ENCODE data around the gene WDR46. TPM values are rescaled to one million over a fixed set of nuclear protein-coding genes. Genes with fewer than 3 reads are reported as not detected.
A peak's percentile ranks its signal among the peaks of the same experiment; 100 is the strongest.

WDR46 gene
- total RNA-seq, 1 donor from 2014 or later, result 36.3 TPM

DNA sequence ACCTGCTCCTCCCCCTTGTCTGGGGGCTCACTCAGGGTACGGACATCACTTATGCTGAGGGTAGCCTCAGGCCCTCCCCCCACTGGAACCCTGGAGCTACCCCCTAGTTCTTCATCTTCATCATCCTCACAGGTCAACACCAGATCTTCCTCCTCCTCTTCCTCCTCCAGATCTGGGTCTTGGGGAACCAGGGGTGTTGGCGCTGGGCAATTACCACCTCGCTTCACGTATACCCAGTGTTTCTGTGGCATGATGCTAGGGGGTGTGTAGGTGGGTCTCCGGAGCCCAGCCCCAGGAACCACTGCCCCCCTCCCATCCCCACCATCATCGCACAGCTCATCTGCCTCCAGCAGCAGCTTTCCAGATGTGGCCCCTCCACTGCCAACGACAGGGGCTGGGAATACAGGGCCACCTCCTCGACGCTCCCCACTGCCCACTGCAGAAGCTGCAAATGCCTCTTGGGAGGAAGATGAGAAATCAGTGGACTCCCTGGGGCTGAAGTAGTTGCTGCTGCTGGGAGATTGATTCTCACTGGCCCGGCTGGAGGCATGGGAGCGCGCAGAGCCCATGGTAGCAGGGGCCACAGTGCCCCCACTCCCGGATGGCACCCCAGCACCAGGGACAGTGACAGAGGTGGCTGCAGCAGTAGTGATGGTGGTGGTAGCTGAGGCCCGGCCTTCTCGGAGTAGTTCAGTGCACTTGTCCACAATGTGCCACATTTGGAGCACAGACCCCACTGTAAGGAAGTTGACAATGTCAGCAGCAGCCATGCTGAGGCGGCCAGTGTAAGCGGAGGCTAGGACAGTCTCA lies 27.0 kb upstream of the WDR46 start:
- Histone ChIP-seq H3K36me3 (peaks cover 0 to 24% of the 10 kb centered on the region in 2 donors), H3K4me3 (no peak overlapping the region), H3K9me3 (no peaks in the 10 kb centered on the region), H3K4me1 (peaks cover 74% of the 10 kb centered on the region), H3K27ac (peak overlapping the region; percentile 99), H3K27me3 (no peaks in the 10 kb centered on the region)
- no peak for TF ChIP-seq POLR2AphosphoS5 (IDR thresholded peaks at IDR 0.05; ENCODE audit: insufficient read depth in 1 of 2, low read depth in 1 of 2)
- TF ChIP-seq, protein P1, sequence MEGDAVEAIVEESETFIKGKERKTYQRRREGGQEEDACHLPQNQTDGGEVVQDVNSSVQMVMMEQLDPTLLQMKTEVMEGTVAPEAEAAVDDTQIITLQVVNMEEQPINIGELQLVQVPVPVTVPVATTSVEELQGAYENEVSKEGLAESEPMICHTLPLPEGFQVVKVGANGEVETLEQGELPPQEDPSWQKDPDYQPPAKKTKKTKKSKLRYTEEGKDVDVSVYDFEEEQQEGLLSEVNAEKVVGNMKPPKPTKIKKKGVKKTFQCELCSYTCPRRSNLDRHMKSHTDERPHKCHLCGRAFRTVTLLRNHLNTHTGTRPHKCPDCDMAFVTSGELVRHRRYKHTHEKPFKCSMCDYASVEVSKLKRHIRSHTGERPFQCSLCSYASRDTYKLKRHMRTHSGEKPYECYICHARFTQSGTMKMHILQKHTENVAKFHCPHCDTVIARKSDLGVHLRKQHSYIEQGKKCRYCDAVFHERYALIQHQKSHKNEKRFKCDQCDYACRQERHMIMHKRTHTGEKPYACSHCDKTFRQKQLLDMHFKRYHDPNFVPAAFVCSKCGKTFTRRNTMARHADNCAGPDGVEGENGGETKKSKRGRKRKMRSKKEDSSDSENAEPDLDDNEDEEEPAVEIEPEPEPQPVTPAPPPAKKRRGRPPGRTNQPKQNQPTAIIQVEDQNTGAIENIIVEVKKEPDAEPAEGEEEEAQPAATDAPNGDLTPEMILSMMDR (IDR thresholded peaks at IDR 0.05), result no peak
- TF ChIP-seq POLR2A (IDR thresholded peaks at IDR 0.05), result no peak
- intact Hi-C loops (cut with DNase I), result loop anchor here (5.0 kb wide), 1 partner anchor 101 kb away; the partner anchor contains the start of gene CUTA
- DNase-seq (ENCODE audit: extremely low spot score in 2 of 2), result peak in 1 of 2 donors; percentile 86

DNA sequence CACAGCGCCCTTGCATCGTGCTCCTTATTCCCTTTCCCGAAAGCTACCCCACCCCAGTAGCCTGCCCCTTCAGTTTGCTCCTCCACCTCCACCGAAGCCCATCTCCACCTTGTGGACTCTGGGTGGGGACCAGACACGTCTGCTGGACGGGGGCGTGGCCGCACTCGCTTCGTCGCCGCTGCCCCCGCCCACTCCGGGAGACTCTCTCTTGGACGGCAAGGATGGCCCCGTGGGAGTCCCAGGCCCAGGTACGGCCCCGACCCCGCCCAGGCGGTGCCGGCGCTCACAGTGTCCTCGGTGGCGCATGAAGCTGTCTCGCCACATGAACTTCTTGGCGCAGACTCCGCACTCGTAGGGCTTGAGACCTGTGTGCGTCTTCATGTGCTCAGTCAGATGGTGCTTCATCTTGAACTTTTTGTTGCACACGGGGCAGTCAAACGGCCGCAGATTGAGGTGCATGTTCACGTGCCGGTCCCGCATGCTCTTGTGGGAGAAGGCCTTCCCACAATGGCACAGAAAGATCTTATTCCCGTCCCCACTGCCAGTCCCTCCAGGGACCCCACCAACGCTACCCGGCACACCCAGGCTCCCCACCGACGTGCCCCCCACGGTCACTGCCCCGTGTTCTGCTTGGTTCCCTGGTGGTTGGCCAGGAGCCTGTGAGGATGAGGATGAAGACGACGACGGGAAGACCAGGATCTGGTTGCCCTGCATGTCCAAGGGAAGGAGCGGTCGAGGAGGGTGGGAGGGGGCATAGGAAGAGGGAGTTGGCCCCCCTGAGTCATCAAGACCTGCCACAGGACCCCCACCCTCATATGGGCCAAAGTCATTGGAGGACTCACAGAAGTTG lies 26.1 kb upstream of the WDR46 start:
- H3K4me3 ChIP-seq, result peak overlapping the region; percentile 73 to 93
- H3K27me3 ChIP-seq, result no peaks in the 10 kb centered on the region
- intact Hi-C loops (cut with DNase I), result loop anchor here (5.0 kb wide), 1 partner anchor 102 kb away; the partner anchor contains the start of gene CUTA
- peak in 1 of 2 donors; percentile 90 for DNase-seq (ENCODE audit: extremely low spot score in 2 of 2)
- peak overlapping the region; percentile 99 for H3K27ac ChIP-seq
- peaks cover 69% of the 10 kb centered on the region for H3K4me1 ChIP-seq
- H3K36me3 ChIP-seq, result peaks cover 0 to 16% of the 10 kb centered on the region in 2 donors
- TF ChIP-seq POLR2AphosphoS5 (IDR thresholded peaks at IDR 0.05; ENCODE audit: insufficient read depth in 1 of 2, low read depth in 1 of 2) (peak in 1 of 2 donors; percentile 71), POLR2A (IDR thresholded peaks at IDR 0.05) (no peak)
- no peaks in the 10 kb centered on the region for H3K9me3 ChIP-seq

DNA sequence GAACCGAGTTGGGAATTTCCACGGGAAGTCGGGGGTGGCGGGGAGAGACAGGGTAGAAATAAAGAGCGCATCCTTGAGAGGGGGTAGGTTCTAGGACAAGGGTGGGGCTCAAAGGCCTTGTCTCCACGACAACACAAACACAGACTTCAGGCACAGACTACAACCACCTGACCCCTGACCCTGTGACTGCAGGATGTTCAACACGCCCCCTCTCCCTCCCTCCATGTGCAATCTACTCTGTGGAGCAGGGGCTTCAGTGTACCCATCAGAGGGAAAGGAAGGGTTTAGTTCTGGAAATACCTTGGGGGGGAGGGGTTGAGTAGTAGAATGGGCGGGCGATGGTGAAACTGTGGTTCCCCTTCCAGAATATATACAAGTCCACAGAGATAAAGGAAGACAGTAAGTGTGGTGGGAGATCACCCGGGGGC lies 25.5 kb upstream of the WDR46 start:
- TF ChIP-seq POLR2A (IDR thresholded peaks at IDR 0.05) (peak in 1 of 2 donors; percentile 15), POLR2AphosphoS5 (IDR thresholded peaks at IDR 0.05; ENCODE audit: insufficient read depth in 1 of 2, low read depth in 1 of 2) (peak in 1 of 2 donors; percentile 65)
- TF ChIP-seq, protein P1 (IDR thresholded peaks at IDR 0.05), result no peak
- H3K27me3 ChIP-seq, result no peaks in the 10 kb centered on the region
- no peaks in the 10 kb centered on the region for H3K9me3 ChIP-seq
- H3K36me3 ChIP-seq, result peaks cover 0 to 9% of the 10 kb centered on the region in 2 donors
- peak overlapping the region; percentile 99 for H3K27ac ChIP-seq
- peak overlapping the region; percentile 73 to 93 for H3K4me3 ChIP-seq
- intact Hi-C loops (cut with DNase I), result no loop called here
- peak in 1 of 2 donors; percentile 94 for DNase-seq (ENCODE audit: extremely low spot score in 2 of 2)
- H3K4me1 ChIP-seq, result peaks cover 62% of the 10 kb centered on the region

DNA sequence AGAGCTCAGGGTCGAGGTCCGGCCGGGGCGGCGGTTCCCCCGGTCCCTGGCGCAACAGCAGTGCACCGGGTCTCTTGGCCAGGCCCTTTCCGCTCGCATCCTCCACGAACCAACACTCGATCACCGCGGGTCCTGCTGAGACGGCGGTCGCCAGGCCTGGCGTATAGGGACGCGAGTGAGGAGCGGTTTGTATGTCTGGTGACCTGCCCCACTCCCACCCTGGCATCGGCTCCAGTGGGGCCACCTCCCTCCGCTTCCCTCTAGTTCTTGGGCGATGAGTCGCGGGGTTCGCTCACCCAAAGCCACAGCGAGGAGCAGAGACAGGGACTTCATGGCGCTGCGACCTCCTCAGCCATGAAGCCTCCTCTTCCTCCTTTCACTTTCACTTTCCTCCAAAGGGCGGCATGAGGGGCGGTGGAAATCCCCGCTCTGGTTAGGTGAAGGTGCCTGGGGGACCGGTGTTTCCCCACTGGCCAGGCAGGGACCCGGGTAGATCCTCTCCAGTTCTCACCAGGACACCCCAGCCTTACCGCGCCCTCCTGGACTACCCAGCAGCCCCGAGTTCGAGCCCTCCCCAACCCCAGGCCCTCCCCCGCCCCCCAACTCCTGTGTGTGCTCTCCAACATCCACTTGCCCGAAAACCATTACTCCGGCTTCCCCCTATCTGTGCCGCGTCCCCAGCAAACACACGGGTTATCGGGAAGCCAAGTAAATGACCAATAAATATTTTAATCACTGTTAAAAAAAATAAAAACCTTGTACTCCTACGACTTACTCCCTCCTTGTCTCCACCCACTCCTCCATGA lies 24.9 kb upstream of the WDR46 start, which contains the start of gene TAPBP:
TSS of gene TAPBP (minus strand) at position 370 of the 806 bp plus-strand sequence. CDS start at position 333, 37 bp downstream.
- Histone ChIP-seq H3K4me3 (peak within 1 kb of the TSS; percentile 73 to 93), H3K27me3 (no peaks in the 10 kb centered on the region), H3K4me1 (peaks cover 61% of the 10 kb centered on the region), H3K36me3 (peaks cover 0 to 3% of the 10 kb centered on the region in 2 donors), H3K27ac (peak within 1 kb of the TSS; percentile 99), H3K9me3 (no peaks in the 10 kb centered on the region)
- peak in 1 of 2 donors; percentile 88 for DNase-seq (ENCODE audit: extremely low spot score in 2 of 2)
- TF ChIP-seq, protein P1 (IDR thresholded peaks at IDR 0.05), result no peak
- TF ChIP-seq POLR2AphosphoS5 (IDR thresholded peaks at IDR 0.05; ENCODE audit: insufficient read depth in 1 of 2, low read depth in 1 of 2) (peak in 1 of 2 donors; percentile 86), POLR2A (IDR thresholded peaks at IDR 0.05) (peak in 1 of 2 donors; percentile 25)
- intact Hi-C loops (cut with DNase I), result no loop called here
